Skeletal muscle tissue (tissue), 4 donors: ENCODE measurements around the gene HMGXB4. TPM values are rescaled to one million over a fixed set of nuclear protein-coding genes. Genes with fewer than 3 reads are reported as not detected.

Experiments
- H3K27ac ChIP-seq: one replicate; pipeline ENCODE4 v1.7.0; 2013; ENCODE audit warnings: mild to moderate bottlenecking, low read depth, low read length, inconsistent platforms
- H3K27me3 ChIP-seq, 3 donors: one replicate each; pipeline ENCODE4 v1.7.0; 2013; ENCODE audit warnings: low read length in 3 of 3; ENCODE audit not compliant: control insufficient read depth in 3 of 3, insufficient read depth in 3 of 3
- H3K36me3 ChIP-seq, 3 donors: one replicate each; pipeline ENCODE4 v1.7.0; 2013; ENCODE audit warnings: low read length in 3 of 3; ENCODE audit not compliant: control insufficient read depth in 3 of 3, insufficient read depth in 3 of 3
- H3K4me1 ChIP-seq, 3 donors: one replicate each; pipeline ENCODE4 v1.7.0; 2013; ENCODE audit warnings: low read length in 3 of 3, mild to moderate bottlenecking in 3 of 3; ENCODE audit not compliant: control insufficient read depth in 3 of 3, insufficient read depth in 3 of 3
- H3K4me3 ChIP-seq, 3 donors: one replicate each; pipeline ENCODE4 v1.7.0; 2013; ENCODE audit warnings: low read length in 3 of 3
- H3K9ac ChIP-seq, 3 donors: one replicate each; pipeline ENCODE4 v1.7.0; 2013; ENCODE audit warnings: low read length in 3 of 3, mild to moderate bottlenecking in 3 of 3, moderate library complexity in 2 of 3, low read depth in 1 of 3
- H3K9me3 ChIP-seq, 3 donors: one replicate each; pipeline ENCODE4 v1.7.0; 2013; ENCODE audit warnings: low read length in 3 of 3; ENCODE audit not compliant: control insufficient read depth in 3 of 3
- total RNA-seq: library from RNA; depleted of rRNA; stranded (reverse); fragments of >200 nt; gene quantifications from one replicate; pipeline ENCODE4 v1.2.3, GENCODE V29; 2014
- donor health status: Osteomylitis.

The HMGXB4 gene
- total RNA-seq, 1 donor from 2014 or later = 9.9 TPM

DNA sequence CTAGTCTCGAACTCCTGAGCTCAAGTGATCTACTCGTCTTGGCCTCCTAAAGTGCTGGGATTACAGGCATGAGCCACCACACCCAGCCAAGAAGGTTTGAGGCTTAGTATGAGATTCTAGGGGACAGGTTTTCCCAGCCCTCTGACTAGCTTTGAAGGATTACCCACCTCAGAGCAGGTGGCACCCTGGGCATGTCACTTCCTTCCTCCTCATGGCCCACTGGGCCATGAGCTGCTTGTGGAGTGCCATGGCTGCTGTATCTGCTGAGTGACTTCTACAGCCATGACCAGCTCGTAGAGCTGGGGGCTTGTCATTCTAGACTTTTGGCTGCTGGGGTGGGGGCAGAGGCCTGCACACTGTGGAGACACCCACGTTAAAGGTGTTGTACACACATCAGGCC, 67.5 kb downstream of the HMGXB4 start:
- H3K9ac ChIP-seq = no peak overlapping the region
- peaks cover 3 to 23% (median 4%) of the 10 kb centered on the region in 3 donors for H3K4me1 ChIP-seq
- peaks cover 72 to 83% (median 78%) of the 10 kb centered on the region in 3 donors for H3K36me3 ChIP-seq
- no peaks in the 10 kb centered on the region for H3K9me3 ChIP-seq
- no peak overlapping the region for H3K4me3 ChIP-seq
- no peaks in the 10 kb centered on the region for H3K27me3 ChIP-seq
- H3K27ac ChIP-seq = no peak overlapping the region

DNA sequence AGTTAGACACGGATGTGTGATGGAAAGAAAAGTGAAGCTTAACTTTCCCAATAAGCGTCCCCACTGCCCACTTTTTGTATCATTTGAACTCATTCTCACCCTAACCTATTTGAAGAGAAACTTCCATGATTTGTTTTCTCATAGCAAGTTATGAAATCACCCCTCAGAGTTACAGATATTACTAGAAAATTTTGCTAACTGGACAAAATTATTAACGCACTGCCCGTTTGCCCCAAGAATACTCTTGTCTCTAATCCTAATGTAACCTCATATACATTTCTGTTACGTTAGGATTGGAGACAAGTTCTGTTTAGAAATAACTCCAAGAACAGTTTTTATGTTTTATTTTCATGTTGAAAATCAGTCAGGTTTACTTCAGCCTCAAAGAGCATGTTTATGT, 67.9 kb downstream of the HMGXB4 start:
- Histone ChIP-seq H3K4me3 (no peak overlapping the region), H3K27me3 (no peaks in the 10 kb centered on the region), H3K27ac (no peak overlapping the region), H3K4me1 (peaks cover 5 to 26% (median 6%) of the 10 kb centered on the region in 3 donors), H3K9ac (no peak overlapping the region), H3K9me3 (no peaks in the 10 kb centered on the region), H3K36me3 (peaks cover 68 to 80% (median 73%) of the 10 kb centered on the region in 3 donors)

DNA sequence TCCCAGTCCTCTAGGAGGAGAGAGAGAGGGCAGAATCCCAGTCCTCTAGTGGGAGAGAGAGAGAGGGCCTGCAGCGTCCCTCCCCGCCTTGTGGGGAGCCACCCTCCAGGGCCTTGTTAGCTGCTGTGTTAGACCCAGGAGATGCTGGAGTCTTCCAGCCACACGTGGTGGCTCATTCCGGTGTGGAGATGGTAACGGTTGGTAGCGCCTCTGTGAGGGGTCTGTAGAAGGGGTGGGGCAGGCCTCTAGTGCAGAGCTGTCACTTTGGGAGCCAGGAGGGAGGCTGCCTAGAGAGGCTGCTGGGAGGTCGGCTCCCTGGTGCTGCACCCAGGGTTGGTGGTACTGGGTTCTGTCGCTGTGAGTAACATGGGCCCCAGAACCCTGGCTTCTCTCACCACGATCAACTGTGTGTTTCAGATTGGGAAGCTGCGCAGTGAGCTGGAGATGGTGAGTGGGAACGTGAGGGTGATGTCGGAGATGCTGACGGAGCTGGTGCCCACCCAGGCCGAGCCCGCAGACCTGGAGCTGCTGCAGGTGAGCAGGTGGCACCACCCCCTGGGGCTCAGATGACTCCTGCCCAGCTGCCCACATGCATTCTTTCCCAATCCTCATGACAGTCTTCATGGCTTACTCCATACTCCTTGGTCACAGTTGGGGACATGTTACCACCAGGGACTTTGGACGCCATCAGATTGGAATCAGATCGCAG, 69.7 kb downstream of the HMGXB4 start:
- Histone ChIP-seq H3K4me1 (peaks cover 10 to 31% (median 13%) of the 10 kb centered on the region in 3 donors), H3K36me3 (peaks cover 71 to 88% (median 73%) of the 10 kb centered on the region in 3 donors), H3K27me3 (no peaks in the 10 kb centered on the region), H3K9ac (no peak overlapping the region), H3K9me3 (no peaks in the 10 kb centered on the region), H3K27ac (no peak overlapping the region), H3K4me3 (no peak overlapping the region)

DNA sequence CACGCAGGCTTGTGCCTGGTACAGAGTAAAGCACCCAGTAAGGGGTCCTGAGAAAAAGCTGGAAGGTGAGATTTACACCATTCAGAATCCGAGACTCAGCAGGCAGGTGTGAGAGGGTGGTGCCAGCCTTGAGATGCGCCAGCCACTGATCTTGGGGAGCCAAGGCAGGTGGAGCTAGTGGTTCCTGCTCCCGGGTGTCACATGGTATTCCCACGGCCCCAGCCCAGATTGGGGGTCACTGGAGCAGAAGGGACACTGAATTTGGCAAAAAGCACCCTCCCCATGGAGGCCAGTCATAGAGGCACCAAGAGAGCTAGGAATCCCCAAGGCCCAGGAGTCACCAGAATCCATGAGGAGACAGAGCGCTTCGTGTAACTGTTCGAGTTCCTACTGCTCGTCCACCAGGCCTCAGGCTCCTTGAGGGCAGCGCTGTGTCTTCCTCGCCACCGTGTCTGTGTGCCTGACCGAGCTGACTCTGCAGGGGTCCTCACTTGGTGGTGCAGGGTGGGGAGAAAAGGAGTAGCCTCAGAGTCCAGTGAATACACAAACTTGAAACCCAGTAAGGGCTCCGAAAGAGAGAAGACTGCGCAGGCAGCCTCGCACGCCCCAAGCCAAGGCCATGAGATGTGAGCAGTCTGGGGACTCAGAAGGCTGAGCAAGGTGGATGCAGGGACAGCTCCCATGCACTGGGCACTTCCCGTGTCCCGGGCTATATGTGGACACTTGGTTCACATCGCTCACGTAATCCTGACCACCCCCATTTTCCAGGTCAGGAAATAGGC, 70.6 kb downstream of the HMGXB4 start:
- Histone ChIP-seq H3K9ac (peak overlapping the region in 2 of 3 donors; percentile 0 to 33), H3K36me3 (peaks cover 70 to 88% (median 74%) of the 10 kb centered on the region in 3 donors), H3K9me3 (no peaks in the 10 kb centered on the region), H3K27me3 (no peaks in the 10 kb centered on the region), H3K4me1 (peaks cover 10 to 25% (median 13%) of the 10 kb centered on the region in 3 donors), H3K27ac (peak overlapping the region; percentile 16), H3K4me3 (no peak overlapping the region)

DNA sequence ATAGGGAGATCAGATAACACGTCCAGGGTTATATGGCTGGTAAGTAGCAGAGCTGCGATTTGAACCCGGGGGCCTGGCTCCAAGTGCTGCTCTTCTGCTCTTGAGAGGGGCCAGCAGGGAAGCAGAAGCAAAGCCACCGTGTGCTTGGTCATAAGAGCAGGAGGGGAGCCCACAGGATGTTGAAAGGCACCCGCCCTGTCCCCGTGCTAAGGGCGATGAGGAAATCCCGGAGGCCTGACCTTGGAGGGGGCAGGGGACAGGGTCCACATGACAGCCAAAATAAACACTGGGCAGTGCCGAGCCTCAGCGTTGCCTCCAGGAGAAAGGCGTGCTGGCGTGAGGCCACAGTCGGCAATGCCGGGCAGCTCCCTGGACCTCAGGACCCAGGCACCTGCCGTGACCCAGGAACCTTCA, 71.2 kb downstream of the HMGXB4 start:
- Histone ChIP-seq H3K4me1 (peaks cover 10 to 25% (median 13%) of the 10 kb centered on the region in 3 donors), H3K27me3 (no peaks in the 10 kb centered on the region), H3K27ac (peak overlapping the region; percentile 16), H3K4me3 (no peak overlapping the region), H3K9ac (peak overlapping the region in 1 of 3 donors; percentile 33), H3K36me3 (peaks cover 70 to 88% (median 74%) of the 10 kb centered on the region in 3 donors), H3K9me3 (no peaks in the 10 kb centered on the region)

DNA sequence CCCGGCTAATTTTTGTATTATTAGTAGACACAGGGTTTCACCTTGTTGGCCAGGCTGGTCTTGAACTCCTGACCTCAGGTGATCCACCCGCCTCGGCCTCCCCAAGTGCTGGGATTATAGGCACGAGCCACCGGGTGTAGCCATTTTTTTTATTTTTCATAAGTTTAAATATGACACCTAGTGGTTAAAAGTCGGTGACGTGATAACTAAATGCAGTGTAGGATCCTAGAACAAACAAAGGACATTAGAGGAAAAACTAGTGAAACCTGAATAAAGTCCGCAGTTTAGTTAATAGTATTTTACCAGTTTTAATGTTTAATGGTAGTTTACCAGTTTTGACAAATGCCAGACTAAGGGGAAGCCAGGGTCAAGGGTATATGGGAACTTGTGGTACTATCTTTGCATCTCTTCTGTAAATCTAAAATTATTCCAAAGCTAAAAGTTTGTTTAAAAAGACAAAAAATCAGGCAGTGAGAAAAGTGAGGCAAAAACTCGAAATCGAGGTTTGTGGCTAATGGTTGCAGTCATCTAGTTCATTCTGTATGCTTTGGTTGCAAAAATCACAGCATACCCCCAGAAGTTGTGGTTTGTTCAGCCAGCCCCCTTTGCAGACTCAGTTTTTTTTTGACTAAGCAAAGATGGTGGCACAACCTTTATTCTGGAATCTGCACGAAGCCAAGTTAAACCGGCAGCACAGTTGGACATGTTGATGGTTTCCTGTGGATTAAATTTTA, 72.0 kb downstream of the HMGXB4 start:
- Histone ChIP-seq H3K9ac (no peak overlapping the region), H3K4me3 (no peak overlapping the region), H3K9me3 (no peaks in the 10 kb centered on the region), H3K4me1 (peaks cover 10 to 25% (median 13%) of the 10 kb centered on the region in 3 donors), H3K36me3 (peaks cover 71 to 89% (median 74%) of the 10 kb centered on the region in 3 donors), H3K27me3 (no peaks in the 10 kb centered on the region), H3K27ac (peak overlapping the region; percentile 16)

DNA sequence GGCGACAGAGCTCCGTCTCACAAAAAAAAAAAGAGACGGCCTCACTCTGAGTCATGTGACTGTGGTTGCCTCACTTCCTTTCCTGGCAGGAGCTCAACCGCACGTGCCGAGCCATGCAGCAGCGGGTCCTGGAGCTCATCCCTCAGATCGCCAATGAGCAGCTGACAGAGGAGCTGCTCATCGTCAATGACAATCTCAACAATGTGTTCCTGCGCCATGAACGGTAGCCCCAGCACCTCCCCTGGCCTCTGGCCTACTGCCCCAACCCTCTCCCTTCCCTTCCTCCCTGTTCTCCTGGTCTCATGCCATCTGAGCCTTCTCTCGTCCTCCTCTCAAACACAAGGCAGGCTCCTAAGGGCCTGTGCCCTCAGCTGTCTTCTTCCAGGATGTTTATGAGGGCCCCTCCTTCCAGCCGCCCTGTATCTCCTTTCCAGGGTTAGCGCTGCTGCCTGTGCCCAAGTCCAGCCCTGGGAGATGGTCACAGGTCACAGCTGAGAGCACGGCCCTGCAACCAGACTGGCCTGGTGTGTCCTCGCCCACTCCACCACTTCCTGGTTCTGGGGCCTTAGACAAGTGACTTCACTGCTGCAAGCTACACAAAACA, 73.1 kb downstream of the HMGXB4 start:
- Histone ChIP-seq H3K27me3 (no peaks in the 10 kb centered on the region), H3K4me1 (peaks cover 10 to 25% (median 13%) of the 10 kb centered on the region in 3 donors), H3K4me3 (peak overlapping the region in 1 of 3 donors; percentile 17), H3K9ac (peak overlapping the region in 1 of 3 donors; percentile 40), H3K9me3 (no peaks in the 10 kb centered on the region), H3K27ac (peak overlapping the region; percentile 64), H3K36me3 (peaks cover 74 to 91% (median 76%) of the 10 kb centered on the region in 3 donors)

DNA sequence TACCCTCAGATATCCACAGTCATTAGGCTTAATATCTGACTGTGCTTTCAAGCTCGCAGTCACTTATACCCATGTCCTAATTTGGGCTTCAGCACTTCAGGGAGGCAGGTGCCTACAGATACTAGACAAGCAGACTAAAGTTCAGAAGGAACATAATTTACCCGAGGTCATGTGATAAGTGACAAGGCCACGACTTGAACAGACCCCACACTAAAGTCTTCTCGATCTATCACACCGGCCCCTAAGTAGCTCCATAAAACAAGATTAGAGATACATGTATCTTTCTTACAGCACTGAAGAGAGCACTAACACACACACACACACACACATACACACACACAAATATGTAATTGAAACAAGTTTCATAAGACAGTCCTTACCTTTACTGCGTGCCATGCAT, 75.0 kb downstream of the HMGXB4 start:
- no peaks in the 10 kb centered on the region for H3K9me3 ChIP-seq
- H3K36me3 ChIP-seq = peaks cover 77 to 90% (median 79%) of the 10 kb centered on the region in 3 donors
- H3K9ac ChIP-seq = no peak overlapping the region
- H3K4me1 ChIP-seq = peaks cover 10 to 31% (median 13%) of the 10 kb centered on the region in 3 donors
- H3K27me3 ChIP-seq = no peaks in the 10 kb centered on the region
- no peak overlapping the region for H3K4me3 ChIP-seq
- H3K27ac ChIP-seq = no peak overlapping the region

DNA sequence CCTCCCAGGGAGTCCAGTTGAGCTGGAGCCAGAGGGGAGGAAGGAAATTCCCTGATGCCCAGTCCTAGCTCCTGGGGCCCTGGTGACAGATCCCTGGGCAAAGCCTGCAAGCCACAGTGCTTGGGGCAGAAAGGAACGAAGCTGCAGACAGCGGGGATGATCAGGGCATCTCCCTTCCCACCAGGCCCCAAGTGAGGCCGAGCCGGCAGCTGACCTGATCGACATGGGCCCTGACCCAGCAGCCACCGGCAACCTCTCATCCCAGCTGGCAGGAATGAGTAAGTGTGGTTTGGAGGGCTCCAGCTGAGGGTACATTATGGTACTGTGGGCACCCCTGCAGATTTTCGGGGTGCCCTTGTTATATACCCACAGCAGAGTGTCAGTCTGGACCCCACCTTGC, 75.9 kb downstream of the HMGXB4 start:
- no peak overlapping the region for H3K27ac ChIP-seq

More for the DNA sequence above, 75.9 kb downstream of the HMGXB4 start:
- H3K4me3 ChIP-seq = no peak overlapping the region
- H3K4me1 ChIP-seq = peaks cover 9 to 24% (median 9%) of the 10 kb centered on the region in 3 donors
- no peak overlapping the region for H3K9ac ChIP-seq
- H3K9me3 ChIP-seq = no peaks in the 10 kb centered on the region
- H3K36me3 ChIP-seq = peaks cover 77 to 90% (median 79%) of the 10 kb centered on the region in 3 donors
- H3K27me3 ChIP-seq = no peaks in the 10 kb centered on the region
